GM21786 (cell line): Measurements from ENCODE around the gene CLDN19.
"Not testable (repeated sequence)": the region's sequence is repeated elsewhere in the genome, so short reads cannot be mapped to it uniquely, and the experiment has no call there.

Source experiments
- ATAC-seq: cut with Tn5 transposase; IDR thresholded peaks from one replicate; pipeline ENCODE4 v1.9.1; 2021; ENCODE audit not compliant: unreplicated experiment

The CLDN19 gene

GRCh38 chr1:42740851-42741580, 980 bp upstream of the CLDN19 start:
- no peak for ATAC-seq

DNA sequence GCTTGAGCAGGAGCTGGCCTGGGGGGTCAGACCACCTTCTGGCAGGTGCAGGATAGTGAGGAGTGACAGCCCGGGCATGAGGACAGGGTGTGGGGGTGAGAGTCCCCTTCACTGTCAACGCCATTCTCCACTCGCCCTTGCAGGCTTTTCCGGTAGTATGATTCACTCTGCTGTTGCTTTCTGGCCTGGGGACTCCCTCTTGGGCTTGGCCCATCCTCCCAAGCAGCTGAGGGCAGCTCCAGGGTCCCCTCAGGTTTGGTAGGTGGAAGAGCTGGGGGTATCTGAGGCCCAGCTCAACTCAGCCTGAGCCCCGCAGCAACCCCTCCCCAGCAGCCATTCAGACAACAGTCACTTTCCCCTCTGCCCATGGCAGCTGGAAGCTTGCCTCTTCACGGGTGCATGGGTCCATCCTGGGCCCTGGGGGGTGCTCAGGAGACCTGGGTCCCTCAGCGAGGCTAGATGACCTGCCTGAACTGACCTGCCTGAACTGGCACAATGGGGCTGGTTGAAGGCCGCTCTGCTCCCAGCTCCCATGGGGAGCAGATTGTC, 1.3 kb downstream of the CLDN19 start:
- ATAC-seq, result no peak

DNA sequence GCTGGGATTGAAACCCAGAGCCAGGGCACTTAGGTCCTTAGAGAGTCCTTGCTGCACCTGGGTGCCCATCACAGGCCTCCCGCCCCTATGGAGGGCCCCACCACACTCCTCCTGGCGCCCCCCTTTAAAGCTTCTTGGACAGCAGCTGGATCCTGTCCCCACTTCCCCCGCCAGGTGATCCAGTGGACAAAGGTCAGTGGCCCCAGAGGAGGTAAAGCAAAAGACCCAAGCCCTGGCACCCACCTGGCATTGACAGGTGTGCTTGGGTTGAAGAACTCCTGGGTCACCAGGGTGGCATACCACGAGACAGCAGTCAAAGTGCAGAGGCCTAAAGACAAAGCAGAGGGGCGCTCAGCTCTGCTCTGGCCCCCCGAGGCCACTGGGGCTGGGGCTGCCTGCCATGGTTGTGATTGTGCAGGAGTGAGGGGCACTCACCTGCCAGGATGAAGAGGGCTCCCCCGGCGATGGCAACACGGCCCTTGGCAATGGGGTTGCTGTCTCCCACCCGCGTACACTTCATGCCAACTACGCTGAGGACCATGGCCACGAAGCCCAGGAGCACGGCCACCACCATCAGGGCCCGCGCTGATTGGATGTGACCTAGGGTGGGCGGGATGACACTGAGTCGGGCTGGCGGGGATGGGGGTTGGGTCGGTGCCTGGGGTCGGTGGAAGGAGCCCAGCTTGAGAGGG, 1.9 kb downstream of the CLDN19 start:
- ATAC-seq, result no peak

GRCh38 chr1:42737257-42737656, 2.8 kb downstream of the CLDN19 start:
- ATAC-seq, result no peak

- ATAC-seq, result no peak
Observed at GRCh38 chr1:42736571-42737200, 3.4 kb downstream of the CLDN19 start.

DNA sequence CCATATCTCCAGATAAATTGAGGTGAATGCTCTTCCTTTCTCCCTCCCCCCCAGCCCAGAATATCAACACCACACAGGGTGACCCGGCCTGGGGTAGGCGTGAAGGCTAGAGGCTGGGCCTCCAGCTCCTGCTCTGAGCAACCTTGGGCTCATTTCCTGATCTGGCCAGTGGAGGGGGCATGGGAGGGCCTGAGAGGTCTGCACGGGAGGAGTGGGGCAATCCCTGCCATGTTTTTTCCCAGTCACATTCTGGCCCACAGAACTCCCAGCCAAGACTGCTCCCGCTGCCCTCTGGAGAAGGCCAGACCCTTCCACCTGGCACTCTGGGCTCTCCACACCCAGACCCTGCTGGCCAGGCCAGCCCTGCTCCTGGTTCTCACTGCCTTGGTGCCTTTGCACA, 3.9 kb downstream of the CLDN19 start:
- no peak for ATAC-seq

GRCh38 chr1:42735477-42736105, 4.4 kb downstream of the CLDN19 start:
- no peak for ATAC-seq

DNA sequence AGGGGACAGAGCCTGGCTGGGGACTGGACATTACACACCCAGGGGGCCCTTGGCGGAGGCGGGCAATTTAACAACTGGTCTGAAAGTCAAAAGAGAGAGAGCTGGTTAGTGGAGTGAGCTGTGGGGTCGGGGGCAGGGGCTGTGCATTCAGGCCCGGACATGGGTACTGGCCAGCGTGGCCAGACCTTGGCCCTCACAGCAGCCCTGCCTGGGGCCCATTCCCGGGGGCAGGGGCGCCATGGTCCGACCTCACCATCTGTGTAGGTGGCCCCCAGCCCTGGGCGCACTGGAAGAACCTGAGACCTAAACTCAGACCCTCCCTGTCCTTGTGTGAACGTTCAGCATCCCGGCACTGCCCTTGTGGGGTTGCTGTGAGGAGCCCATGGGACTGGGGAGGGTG, 5.0 kb downstream of the CLDN19 start:
- no peak for ATAC-seq

DNA sequence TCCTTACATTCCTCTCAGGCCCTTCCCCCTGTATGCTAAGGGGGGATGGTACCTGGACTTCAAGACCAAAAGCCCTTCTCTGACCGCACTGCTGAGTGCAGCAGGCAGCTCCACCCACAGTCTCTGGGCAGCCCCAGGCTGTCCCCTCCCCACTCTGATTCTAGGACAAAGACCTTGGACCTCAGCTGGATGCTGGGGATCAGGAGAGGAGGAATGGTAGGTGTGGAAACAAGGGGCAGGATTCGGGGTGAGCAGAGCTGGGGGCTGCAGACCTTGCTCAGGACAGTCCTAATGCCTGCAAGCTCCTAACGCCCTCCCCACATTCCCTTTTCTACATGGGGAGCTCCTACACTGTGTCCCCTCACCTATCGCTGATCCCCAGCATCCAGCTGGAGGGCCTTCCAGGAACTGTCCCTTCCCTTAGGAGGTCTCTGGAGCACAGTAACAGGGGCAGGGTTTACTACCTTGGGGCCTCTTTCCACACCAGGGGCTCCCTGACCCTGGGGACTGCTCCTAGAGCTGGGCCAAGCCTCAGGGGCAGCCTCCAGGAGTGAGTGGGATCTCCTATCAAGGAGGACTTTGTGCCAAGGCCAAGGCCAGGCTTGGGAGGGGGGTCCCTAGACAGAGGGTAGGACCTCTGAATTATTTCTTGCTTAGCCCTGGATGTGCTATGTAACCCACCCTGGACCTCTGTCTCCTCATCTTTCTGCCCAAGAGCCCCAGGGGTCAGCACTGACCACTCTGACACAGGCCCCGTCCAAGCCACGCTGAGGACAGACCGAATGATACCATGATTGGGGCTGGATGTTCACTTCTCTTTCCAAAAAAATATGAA, 5.6 kb downstream of the CLDN19 start:
- no peak for ATAC-seq

- ATAC-seq, result no peak
Observed at GRCh38 chr1:42733415-42734200, 6.4 kb downstream of the CLDN19 start.

DNA sequence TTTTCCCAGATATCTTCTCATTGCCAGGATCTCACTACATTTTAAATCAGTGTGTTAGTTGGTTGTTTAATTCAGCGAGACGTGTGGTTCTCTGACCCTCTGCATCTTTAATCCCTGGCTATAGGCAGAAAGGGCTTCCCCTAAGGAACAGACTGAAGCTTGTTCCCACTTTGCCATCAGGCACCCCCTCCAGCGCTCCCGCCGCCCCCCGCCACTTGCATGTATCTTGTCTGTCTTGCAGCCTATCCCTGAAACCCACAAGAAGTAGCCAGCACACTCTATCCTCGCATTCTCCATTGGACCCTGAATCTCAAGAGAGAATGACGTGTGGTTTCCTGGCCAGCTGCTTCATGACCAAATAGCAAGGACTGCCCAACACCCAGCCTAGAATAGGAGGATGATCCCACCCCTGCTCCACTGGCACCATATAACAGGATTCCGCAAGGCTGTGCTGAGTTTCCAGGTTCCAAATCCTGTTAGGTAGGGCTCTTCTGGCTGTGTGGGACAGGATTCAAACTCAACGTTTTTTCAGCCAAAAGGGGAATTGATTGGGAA, 7.8 kb downstream of the CLDN19 start:
- ATAC-seq, result no peak

DNA sequence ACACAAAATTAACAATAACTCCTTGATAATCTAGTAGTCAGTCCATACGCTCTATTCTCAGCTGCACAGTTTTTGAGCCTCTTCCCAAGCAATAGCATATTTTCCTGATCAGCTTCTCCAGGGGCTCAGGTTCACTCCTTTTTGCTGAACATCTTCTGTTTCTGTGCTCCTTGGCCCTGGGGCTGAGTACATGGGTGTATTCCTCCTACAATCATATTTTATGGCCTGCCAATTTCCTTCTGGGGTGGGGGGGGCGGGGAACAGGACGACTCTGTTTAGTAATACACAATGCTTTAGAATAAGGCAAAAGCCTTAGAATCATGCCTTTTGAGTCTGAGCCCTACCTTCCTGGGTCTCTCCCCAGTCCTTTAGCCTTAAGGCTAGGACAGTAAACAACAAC, 8.5 kb downstream of the CLDN19 start:
- no peak for ATAC-seq

- no peak for ATAC-seq
Observed at GRCh38 chr1:42730988-42731387, 9.0 kb downstream of the CLDN19 start.

DNA sequence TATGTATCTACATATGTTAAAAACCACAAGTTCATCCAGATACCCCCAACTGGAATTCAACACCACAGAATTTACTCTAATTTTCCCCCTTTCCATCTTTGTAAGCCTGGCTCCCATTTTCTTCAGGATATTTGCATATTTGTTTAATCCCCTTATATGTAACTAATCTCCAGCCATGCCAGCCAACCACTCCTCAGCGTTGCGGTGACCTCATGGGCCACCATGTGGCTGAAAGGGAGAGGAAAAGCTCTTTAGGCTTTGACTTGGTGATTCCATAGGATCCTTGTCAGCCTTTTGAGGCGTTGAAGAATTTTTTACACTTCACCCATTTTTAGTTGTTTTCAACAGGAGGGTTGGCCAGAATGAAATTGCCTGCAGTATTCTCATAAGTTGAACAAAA, 10.0 kb downstream of the CLDN19 start:
- no peak for ATAC-seq

GRCh38 chr1:42725820-42726219, 14.2 kb downstream of the CLDN19 start:
- not testable (repeated sequence) for ATAC-seq

GRCh38 chr1:42723511-42723910, 16.5 kb downstream of the CLDN19 start:
- ATAC-seq, result no peak

DNA sequence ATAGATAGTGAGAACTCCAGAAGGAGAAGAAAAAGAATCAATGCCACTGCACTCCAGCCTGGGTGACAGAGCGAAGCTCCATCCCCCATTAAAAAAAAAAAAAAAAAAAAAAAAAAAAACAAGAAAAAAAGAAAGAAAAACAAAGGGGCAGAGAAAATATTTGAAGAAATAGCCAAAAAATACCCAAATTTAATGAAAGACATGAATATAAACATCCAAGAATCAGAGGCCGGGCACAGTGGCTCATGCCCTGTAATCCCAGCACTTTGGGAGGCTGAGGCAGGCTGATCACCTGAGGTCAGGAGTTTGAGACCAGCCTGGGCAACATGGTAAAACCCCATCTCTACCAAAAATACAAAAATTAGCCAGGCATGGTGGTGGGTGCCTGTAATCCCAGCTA, 17.6 kb downstream of the CLDN19 start:
- ATAC-seq, result not testable (repeated sequence)

DNA sequence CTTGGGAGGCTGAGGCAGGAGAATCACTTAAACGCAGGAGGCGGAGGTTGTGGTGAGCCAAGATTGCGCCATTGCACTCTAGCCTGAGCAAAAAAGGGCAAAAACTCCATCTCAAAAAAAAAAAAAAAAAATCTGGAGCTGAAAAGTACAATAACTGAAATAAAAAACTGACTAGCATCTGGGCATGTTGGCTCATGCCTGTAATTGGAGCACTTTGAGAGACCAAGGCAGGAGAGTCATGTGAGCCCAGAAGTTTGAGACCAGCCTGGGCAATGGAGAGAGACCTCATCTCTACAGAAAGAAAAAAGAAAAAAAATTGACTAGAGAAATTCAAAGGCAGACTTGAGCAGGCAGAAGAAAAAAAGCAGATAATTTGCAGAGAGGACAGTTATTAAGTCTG, 18.1 kb downstream of the CLDN19 start:
- ATAC-seq, result no peak

DNA sequence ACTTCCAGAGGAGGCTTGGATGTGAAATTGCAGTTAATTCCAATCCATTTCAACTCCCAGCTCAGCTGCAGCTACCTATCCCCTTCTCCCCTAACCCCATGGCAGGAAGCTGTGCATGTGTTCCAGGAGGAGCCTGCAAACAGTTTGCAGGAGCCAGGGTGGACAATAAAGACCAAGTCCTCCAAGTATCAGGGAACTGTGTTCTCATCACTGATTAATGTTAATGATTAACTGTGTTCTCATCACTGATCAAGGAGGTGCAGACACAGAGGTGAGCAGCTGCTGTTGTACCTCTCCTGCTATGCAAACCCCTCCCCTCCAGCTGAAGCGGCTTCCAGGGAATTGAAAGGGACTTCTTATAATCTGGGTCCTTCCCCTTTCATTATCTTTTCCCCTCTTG, 19.2 kb downstream of the CLDN19 start:
- ATAC-seq, result no peak

GRCh38 chr1:42714441-42714840, 25.6 kb downstream of the CLDN19 start:
- not testable (repeated sequence) for ATAC-seq
